ENCODE results near the gene NUP98.
A peak's percentile ranks its signal among the peaks of the same experiment; 100 is the strongest.

NUP98 gene

GRCh38 chr11:3825473-3826154 lies 28.3 kb upstream of the NUP98 start:
- Histone ChIP-seq H3K9me3 (no peaks in the 10 kb centered on the region), H3K4me1 (no peaks in the 10 kb centered on the region), H3K4me3 (no peak overlapping the region), H3K27ac (no peak overlapping the region), H3K36me3 (peaks cover 14 to 61% (median 28%) of the 10 kb centered on the region in 3 donors), H3K27me3 (no peaks in the 10 kb centered on the region)
- TF ChIP-seq, protein P1, sequence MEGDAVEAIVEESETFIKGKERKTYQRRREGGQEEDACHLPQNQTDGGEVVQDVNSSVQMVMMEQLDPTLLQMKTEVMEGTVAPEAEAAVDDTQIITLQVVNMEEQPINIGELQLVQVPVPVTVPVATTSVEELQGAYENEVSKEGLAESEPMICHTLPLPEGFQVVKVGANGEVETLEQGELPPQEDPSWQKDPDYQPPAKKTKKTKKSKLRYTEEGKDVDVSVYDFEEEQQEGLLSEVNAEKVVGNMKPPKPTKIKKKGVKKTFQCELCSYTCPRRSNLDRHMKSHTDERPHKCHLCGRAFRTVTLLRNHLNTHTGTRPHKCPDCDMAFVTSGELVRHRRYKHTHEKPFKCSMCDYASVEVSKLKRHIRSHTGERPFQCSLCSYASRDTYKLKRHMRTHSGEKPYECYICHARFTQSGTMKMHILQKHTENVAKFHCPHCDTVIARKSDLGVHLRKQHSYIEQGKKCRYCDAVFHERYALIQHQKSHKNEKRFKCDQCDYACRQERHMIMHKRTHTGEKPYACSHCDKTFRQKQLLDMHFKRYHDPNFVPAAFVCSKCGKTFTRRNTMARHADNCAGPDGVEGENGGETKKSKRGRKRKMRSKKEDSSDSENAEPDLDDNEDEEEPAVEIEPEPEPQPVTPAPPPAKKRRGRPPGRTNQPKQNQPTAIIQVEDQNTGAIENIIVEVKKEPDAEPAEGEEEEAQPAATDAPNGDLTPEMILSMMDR (IDR thresholded peaks at IDR 0.05) = no peak
- intact Hi-C loops (cut with DNase I; ENCODE audit: low total_unique reads) = no loop called here
- no peak for DNase-seq

- intact Hi-C loops (cut with DNase I; ENCODE audit: low total_unique reads) = no loop called here
- no peak overlapping the region for H3K27ac ChIP-seq
- no peaks in the 10 kb centered on the region for H3K27me3 ChIP-seq
- peak; percentile 52 to 75 for DNase-seq
- H3K4me1 ChIP-seq = no peaks in the 10 kb centered on the region
- no peak overlapping the region for H3K4me3 ChIP-seq
- TF ChIP-seq, protein P1 (IDR thresholded peaks at IDR 0.05) = peak; percentile 21 to 37
- no peaks in the 10 kb centered on the region for H3K9me3 ChIP-seq
- peaks cover 14 to 54% (median 23%) of the 10 kb centered on the region in 3 donors for H3K36me3 ChIP-seq
Measured at GRCh38 chr11:3824714-3825472, 27.5 kb upstream of the NUP98 start.

GRCh38 chr11:3823762-3824506 lies 26.6 kb upstream of the NUP98 start:
- H3K9me3 ChIP-seq = no peaks in the 10 kb centered on the region
- intact Hi-C loops (cut with DNase I; ENCODE audit: low total_unique reads) = no loop called here
- H3K4me1 ChIP-seq = no peaks in the 10 kb centered on the region
- no peak overlapping the region for H3K27ac ChIP-seq
- TF ChIP-seq, protein P1 (IDR thresholded peaks at IDR 0.05) = no peak
- DNase-seq = no peak
- H3K36me3 ChIP-seq = peaks cover 14 to 44% (median 17%) of the 10 kb centered on the region in 3 donors
- H3K27me3 ChIP-seq = no peaks in the 10 kb centered on the region
- no peak overlapping the region for H3K4me3 ChIP-seq

DNA sequence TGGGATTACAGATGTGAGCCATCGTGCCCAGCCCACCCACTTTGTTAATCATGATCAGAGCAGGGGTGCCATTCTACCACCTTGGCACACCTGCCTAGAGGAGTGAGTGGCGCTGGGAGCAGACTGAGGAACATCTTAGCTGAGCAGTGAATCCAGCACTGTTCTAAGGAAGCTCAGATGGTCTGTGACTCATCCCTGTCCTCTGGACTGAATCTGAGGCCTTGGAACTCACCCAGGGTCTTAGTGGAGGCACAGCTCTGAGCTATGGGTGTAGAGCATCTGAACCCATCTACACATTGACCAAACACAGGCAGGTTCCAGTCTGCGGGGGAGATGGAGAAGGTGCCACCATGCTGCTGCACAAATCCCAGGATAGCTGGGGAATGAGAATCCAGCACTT lies 25.9 kb upstream of the NUP98 start:
- Histone ChIP-seq H3K27me3 (no peaks in the 10 kb centered on the region), H3K36me3 (peaks cover 14 to 40% (median 17%) of the 10 kb centered on the region in 3 donors), H3K27ac (no peak overlapping the region), H3K4me3 (no peak overlapping the region), H3K4me1 (no peaks in the 10 kb centered on the region), H3K9me3 (no peaks in the 10 kb centered on the region)
- no peak for DNase-seq
- intact Hi-C loops (cut with DNase I; ENCODE audit: low total_unique reads) = no loop called here
- TF ChIP-seq, protein P1 (IDR thresholded peaks at IDR 0.05) = no peak

GRCh38 chr11:3822312-3822711 lies 25.0 kb upstream of the NUP98 start:
- Histone ChIP-seq H3K27me3 (no peaks in the 10 kb centered on the region), H3K9me3 (no peaks in the 10 kb centered on the region), H3K27ac (no peak overlapping the region), H3K4me3 (no peak overlapping the region), H3K4me1 (no peaks in the 10 kb centered on the region), H3K36me3 (peaks cover 7 to 30% (median 8%) of the 10 kb centered on the region in 3 donors)
- no peak for DNase-seq
- intact Hi-C loops (cut with DNase I; ENCODE audit: low total_unique reads) = no loop called here
- TF ChIP-seq, protein P1 (IDR thresholded peaks at IDR 0.05) = no peak
